OCI-LY1 (cell line): ENCODE results near the gene MROH7.

Experiments used
- H2AFZ ChIP-seq: fragments of 200-600 bp; sonication (generic), shearing (Covaris generic); 2 replicates; pipeline ENCODE4 v1.6.0; 2014; ENCODE audit warnings: antibody characterized with exemption, mild to moderate bottlenecking, low read length
- H3F3A ChIP-seq: fragments of 200-600 bp; sonication (generic), shearing (Covaris generic); 2 replicates; pipeline ENCODE4 v1.6.0; 2014; ENCODE audit warnings: mild to moderate bottlenecking, antibody characterized with exemption, low read length, moderate library complexity; ENCODE audit not compliant: insufficient read depth
- H3K27ac ChIP-seq: fragments of 200-600 bp; sonication (generic); 2 replicates; pipeline ENCODE4 v1.5.1; 2014; ENCODE audit warnings: low read length, mixed run types, mild to moderate bottlenecking, low read depth; ENCODE audit not compliant: poor library complexity, severe bottlenecking
- H3K27me3 ChIP-seq: fragments of 200-600 bp; sonication (generic); 2 replicates; pipeline ENCODE4 v1.6.0; 2014; ENCODE audit warnings: antibody characterized with exemption, mild to moderate bottlenecking, low read length, moderate library complexity; ENCODE audit not compliant: insufficient read depth
- H3K36me3 ChIP-seq: fragments of 200-600 bp; sonication (generic); 2 replicates; pipeline ENCODE4 v1.6.1; 2014; ENCODE audit warnings: mild to moderate bottlenecking, antibody characterized with exemption, low read length, moderate library complexity, mixed read lengths; ENCODE audit not compliant: insufficient read depth
- H3K4me1 ChIP-seq: fragments of 200-600 bp; sonication (generic); 2 replicates; pipeline ENCODE4 v1.5.1; 2014; ENCODE audit warnings: mild to moderate bottlenecking, low read length, moderate library complexity; ENCODE audit not compliant: insufficient read depth, severe bottlenecking
- H3K4me2 ChIP-seq: fragments of 200-600 bp; sonication (generic), shearing (Covaris generic); 2 replicates; pipeline ENCODE4 v1.6.1; 2014; ENCODE audit warnings: low read length
- H3K4me3 ChIP-seq: fragments of 200-600 bp; sonication (generic); 2 replicates; pipeline ENCODE4 v1.5.1; 2014; ENCODE audit warnings: low read length, low read depth, mild to moderate bottlenecking, mixed read lengths; ENCODE audit not compliant: poor library complexity, severe bottlenecking
- H3K79me2 ChIP-seq: fragments of 200-600 bp; shearing (Covaris generic); 2 replicates; pipeline ENCODE4 v1.6.1; 2016; ENCODE audit warnings: mixed run types, low read length, mixed read lengths; ENCODE audit not compliant: insufficient read depth
- H3K9ac ChIP-seq: fragments of 200-600 bp; sonication (generic), shearing (Covaris generic); 2 replicates; pipeline ENCODE4 v1.6.1; 2014; ENCODE audit warnings: mild to moderate bottlenecking, low read length, mixed read lengths
- H3K9me2 ChIP-seq: fragments of 200-600 bp; sonication (generic), shearing (Covaris generic); 2 replicates; pipeline ENCODE4 v1.6.1; 2014; ENCODE audit warnings: low read depth, mild to moderate bottlenecking, low read length, mixed read lengths
- H3K9me3 ChIP-seq: fragments of 200-600 bp; shearing (Covaris generic); 2 replicates; pipeline ENCODE4 v1.6.1; 2014; ENCODE audit warnings: low read length, mixed read lengths
- H4K20me1 ChIP-seq: fragments of 200-600 bp; sonication (generic), shearing (Covaris generic); 2 replicates; pipeline ENCODE4 v1.6.0; 2016; ENCODE audit warnings: mild to moderate bottlenecking, low read length; ENCODE audit not compliant: insufficient read depth
- CTCF ChIP-seq: fragments of 200-600 bp; sonication (generic), shearing (Covaris generic); IDR thresholded peaks from 2 replicates; pipeline ENCODE4 v1.5.1; 2017; ENCODE audit warnings: mild to moderate bottlenecking, antibody characterized with exemption, low read length, moderate library complexity, mixed read lengths
- EZH2 ChIP-seq: fragments of 200-600 bp; sonication (generic), shearing (Covaris generic); IDR thresholded peaks from 2 replicates; pipeline ENCODE4 v1.8.0; 2017; ENCODE audit warnings: borderline replicate concordance, mixed run types, mild to moderate bottlenecking, antibody characterized with exemption, low read length, moderate library complexity, mixed read lengths

MROH7 gene

GRCh38 chr1:54681358-54681757, 39.8 kb downstream of the MROH7 start:
- Histone ChIP-seq H3K27me3 (no peaks in the 10 kb centered on the region), H3K4me1 (no peaks in the 10 kb centered on the region), H3K4me3 (no peak overlapping the region), H3K9ac (no peak overlapping the region), H3K4me2 (no peak overlapping the region), H2AFZ (no peak overlapping the region), H3K9me3 (no peaks in the 10 kb centered on the region), H3K36me3 (no peaks in the 10 kb centered on the region), H3K79me2 (no peaks in the 10 kb centered on the region), H3K27ac (no peak overlapping the region), H3K9me2 (no peaks in the 10 kb centered on the region), H3F3A (no peaks in the 10 kb centered on the region), H4K20me1 (no peaks in the 10 kb centered on the region)
- TF ChIP-seq CTCF (no peak), EZH2 (no peak)

GRCh38 chr1:54683453-54683852, 41.9 kb downstream of the MROH7 start:
- H3K36me3 ChIP-seq: no peaks in the 10 kb centered on the region
- no peak overlapping the region for H3K4me2 ChIP-seq
- no peaks in the 10 kb centered on the region for H3K9me3 ChIP-seq
- H3K4me3 ChIP-seq: no peak overlapping the region
- H3K27ac ChIP-seq: no peak overlapping the region
- H3F3A ChIP-seq: no peaks in the 10 kb centered on the region
- no peaks in the 10 kb centered on the region for H4K20me1 ChIP-seq
- H2AFZ ChIP-seq: no peak overlapping the region
- H3K4me1 ChIP-seq: no peaks in the 10 kb centered on the region
- H3K79me2 ChIP-seq: no peaks in the 10 kb centered on the region
- no peak for TF ChIP-seq CTCF
- no peak for TF ChIP-seq EZH2
- no peaks in the 10 kb centered on the region for H3K27me3 ChIP-seq
- no peak overlapping the region for H3K9ac ChIP-seq
- H3K9me2 ChIP-seq: no peaks in the 10 kb centered on the region

- H3F3A ChIP-seq: no peaks in the 10 kb centered on the region
- H4K20me1 ChIP-seq: no peaks in the 10 kb centered on the region
- H3K4me3 ChIP-seq: no peak overlapping the region
- H3K27me3 ChIP-seq: no peaks in the 10 kb centered on the region
- no peak overlapping the region for H2AFZ ChIP-seq
- no peaks in the 10 kb centered on the region for H3K36me3 ChIP-seq
- no peak overlapping the region for H3K27ac ChIP-seq
- no peak overlapping the region for H3K4me2 ChIP-seq
- no peak overlapping the region for H3K9ac ChIP-seq
- H3K4me1 ChIP-seq: no peaks in the 10 kb centered on the region
- TF ChIP-seq EZH2 (no peak), CTCF (no peak)
- H3K79me2 ChIP-seq: no peaks in the 10 kb centered on the region
- no peaks in the 10 kb centered on the region for H3K9me2 ChIP-seq
- H3K9me3 ChIP-seq: no peaks in the 10 kb centered on the region
These were observed 43.8 kb downstream of the MROH7 start for GRCh38 chr1:54685335-54685905.
